MCF 10A (cell line): Measurements from ENCODE around the gene RANGRF. TPM values are rescaled to one million over a fixed set of nuclear protein-coding genes. Genes with fewer than 3 reads are reported as not detected.
A peak's percentile ranks its signal among the peaks of the same experiment; 100 is the strongest.
"Not testable (repeated sequence)": the region's sequence is repeated elsewhere in the genome, so short reads cannot be mapped to it uniquely, and the experiment has no call there.

Experiments used
- BruUV-seq: library from RNA; stranded (reverse); fragments of 400-500 nt; replicated peaks from 2 replicates; lab custom pipeline; 2021; lab: Mats Ljungman, UMichigan
- CTCF ChIA-PET: fragments of 300-600 bp; sonication (Branson Sonifier 250); formaldehyde crosslinking; extraction: SDS; loops from one replicate; lab custom pipeline; 2021; ENCODE audit warnings: antibody characterized with exemption, inconsistent platforms; lab: Yijun Ruan, JAX
- POLR2A ChIA-PET: fragments of 300-600, 350-650 bp; sonication (Branson Sonifier 250); formaldehyde crosslinking; extraction: SDS; loops from one replicate; lab custom pipeline; 2020; ENCODE audit warnings: antibody characterized with exemption, inconsistent platforms; lab: Yijun Ruan, JAX
- DNase-seq: peaks from one replicate; pipeline ENCODE4 v3.0.0-alpha.2; 2018; ENCODE audit not compliant: unreplicated experiment
- H3K27ac Mint-ChIP-seq: one replicate; pipeline ENCODE4 v1.8.0; 2022; ENCODE audit warnings: mild to moderate bottlenecking, low read depth, mixed read lengths; ENCODE audit not compliant: unreplicated experiment
- H3K27me3 Mint-ChIP-seq: one replicate; pipeline ENCODE4 v1.8.0; 2022; ENCODE audit warnings: mixed read lengths; ENCODE audit not compliant: insufficient read depth, unreplicated experiment
- H3K36me3 Mint-ChIP-seq: one replicate; pipeline ENCODE4 v1.8.0; 2022; ENCODE audit warnings: mild to moderate bottlenecking, moderate library complexity, mixed read lengths; ENCODE audit not compliant: insufficient read depth, unreplicated experiment
- H3K4me1 Mint-ChIP-seq: one replicate; pipeline ENCODE4 v1.8.0; 2022; ENCODE audit warnings: mixed read lengths; ENCODE audit not compliant: insufficient read depth, unreplicated experiment
- H3K4me3 Mint-ChIP-seq: one replicate; pipeline ENCODE4 v1.8.0; 2022; ENCODE audit warnings: mild to moderate bottlenecking, moderate library complexity, mixed read lengths; ENCODE audit not compliant: unreplicated experiment
- H3K9me3 Mint-ChIP-seq: one replicate; pipeline ENCODE4 v1.8.0; 2022; ENCODE audit warnings: mixed read lengths; ENCODE audit not compliant: unreplicated experiment
- intact Hi-C: fragments of 100-400 bp; cut with micrococcal nuclease; formaldehyde crosslinking; loops from 2 replicates; pipeline ENCODE4 v1.14.1; 2022
- total RNA-seq: library from RNA; stranded (reverse); gene quantifications from 2 replicates; pipeline ENCODE4 v1.2.3, GENCODE V29; 2022
- TF ChIP-seq, protein P1 (sequence below): fragments of 200-600 bp; IDR thresholded peaks from one replicate; pipeline ENCODE4 v1.8.0; 2022; ENCODE audit warnings: antibody characterized with exemption, mild to moderate bottlenecking; ENCODE audit not compliant: unreplicated experiment

Gene RANGRF
- total RNA-seq, 1 experiment from 2014 or later, result 38.6 TPM

GRCh38 chr17:8248751-8249607, 39.5 kb upstream of the RANGRF start, which contains the start of gene PFAS:
Gene PFAS (plus strand): TSS chr17:8249289. CDS start chr17:8253938, 4,649 bp downstream.
- no TSS peak for BruUV-seq
- no peaks in the 10 kb centered on the region for H3K9me3 Mint-ChIP-seq
- peak; percentile 92 for DNase-seq
- H3K4me1 Mint-ChIP-seq, result peaks cover 15% of the 10 kb centered on the region
- intact Hi-C loops, result loop anchor here (2.0 kb wide), 1 partner anchor 52 kb away; no protein-coding TSS in a partner anchor
- H3K27ac Mint-ChIP-seq, result peak within 1 kb of the TSS; percentile 97
- no peaks in the 10 kb centered on the region for H3K27me3 Mint-ChIP-seq
- H3K36me3 Mint-ChIP-seq, result peaks cover 27% of the 10 kb centered on the region
- ChIA-PET CTCF (interaction anchor here (0.5 to 2.1 kb wide), 8 partner anchors 27 to 548 kb away, joined by 3 to 9 read pairs (median 4); partner anchors contain the start of gene SLC25A35), POLR2A (interaction anchor here (0.5 to 10.9 kb wide), 36 partner anchors 9 to 563 kb away, joined by 3 to 269 read pairs (median 5); partner anchors contain the start of genes ALOXE3, AURKB, BORCS6 and KRABD2)
- TF ChIP-seq, protein P1, sequence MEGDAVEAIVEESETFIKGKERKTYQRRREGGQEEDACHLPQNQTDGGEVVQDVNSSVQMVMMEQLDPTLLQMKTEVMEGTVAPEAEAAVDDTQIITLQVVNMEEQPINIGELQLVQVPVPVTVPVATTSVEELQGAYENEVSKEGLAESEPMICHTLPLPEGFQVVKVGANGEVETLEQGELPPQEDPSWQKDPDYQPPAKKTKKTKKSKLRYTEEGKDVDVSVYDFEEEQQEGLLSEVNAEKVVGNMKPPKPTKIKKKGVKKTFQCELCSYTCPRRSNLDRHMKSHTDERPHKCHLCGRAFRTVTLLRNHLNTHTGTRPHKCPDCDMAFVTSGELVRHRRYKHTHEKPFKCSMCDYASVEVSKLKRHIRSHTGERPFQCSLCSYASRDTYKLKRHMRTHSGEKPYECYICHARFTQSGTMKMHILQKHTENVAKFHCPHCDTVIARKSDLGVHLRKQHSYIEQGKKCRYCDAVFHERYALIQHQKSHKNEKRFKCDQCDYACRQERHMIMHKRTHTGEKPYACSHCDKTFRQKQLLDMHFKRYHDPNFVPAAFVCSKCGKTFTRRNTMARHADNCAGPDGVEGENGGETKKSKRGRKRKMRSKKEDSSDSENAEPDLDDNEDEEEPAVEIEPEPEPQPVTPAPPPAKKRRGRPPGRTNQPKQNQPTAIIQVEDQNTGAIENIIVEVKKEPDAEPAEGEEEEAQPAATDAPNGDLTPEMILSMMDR, result no peak
- peak within 1 kb of the TSS; percentile 98 for H3K4me3 Mint-ChIP-seq

- POLR2A ChIA-PET, result interaction anchor here (0.5 to 10.9 kb wide), 22 partner anchors 8 to 564 kb away, joined by 3 to 269 read pairs (median 6); partner anchors contain the start of genes ALOXE3, BORCS6, KRABD2 and PER1
- peaks cover 23% of the 10 kb centered on the region for H3K36me3 Mint-ChIP-seq
- peak overlapping the region; percentile 97 for H3K27ac Mint-ChIP-seq
- peaks cover 15% of the 10 kb centered on the region for H3K4me1 Mint-ChIP-seq
- no peaks in the 10 kb centered on the region for H3K9me3 Mint-ChIP-seq
- no peaks in the 10 kb centered on the region for H3K27me3 Mint-ChIP-seq
- intact Hi-C loops, result loop anchor here (2.0 kb wide), 1 partner anchor 51 kb away; no protein-coding TSS in a partner anchor
- peak overlapping the region; percentile 98 for H3K4me3 Mint-ChIP-seq
- no peak for DNase-seq
- TSS peak; percentile 79 for BruUV-seq
- TF ChIP-seq, protein P1, result no peak
- CTCF ChIA-PET, result interaction anchor here (0.6 to 2.1 kb wide), 7 partner anchors 13 to 549 kb away, joined by 3 to 9 read pairs (median 4); partner anchors contain the start of gene SLC25A35
Observed at GRCh38 chr17:8249621-8250500, 38.6 kb upstream of the RANGRF start.

GRCh38 chr17:8251411-8251810, 37.1 kb upstream of the RANGRF start:
- intact Hi-C loops, H3K4me3 Mint-ChIP-seq, BruUV-seq, H3K27me3 Mint-ChIP-seq, H3K27ac Mint-ChIP-seq, H3K9me3 Mint-ChIP-seq: not testable (repeated sequence)
- peaks cover 15% of the 10 kb centered on the region for H3K4me1 Mint-ChIP-seq
- H3K36me3 Mint-ChIP-seq, result peaks cover 33% of the 10 kb centered on the region
- ChIA-PET CTCF (interaction anchor here (0.6 to 1.1 kb wide), 4 partner anchors 44 to 193 kb away, joined by 3 to 4 read pairs (median 3); partner anchors contain the start of gene SLC25A35), POLR2A (interaction anchor here (0.6 to 10.9 kb wide), 4 partner anchors 10 to 84 kb away, joined by 3 to 269 read pairs (median 5); no protein-coding TSS in a partner anchor)
- peak; percentile 16 for DNase-seq

DNA sequence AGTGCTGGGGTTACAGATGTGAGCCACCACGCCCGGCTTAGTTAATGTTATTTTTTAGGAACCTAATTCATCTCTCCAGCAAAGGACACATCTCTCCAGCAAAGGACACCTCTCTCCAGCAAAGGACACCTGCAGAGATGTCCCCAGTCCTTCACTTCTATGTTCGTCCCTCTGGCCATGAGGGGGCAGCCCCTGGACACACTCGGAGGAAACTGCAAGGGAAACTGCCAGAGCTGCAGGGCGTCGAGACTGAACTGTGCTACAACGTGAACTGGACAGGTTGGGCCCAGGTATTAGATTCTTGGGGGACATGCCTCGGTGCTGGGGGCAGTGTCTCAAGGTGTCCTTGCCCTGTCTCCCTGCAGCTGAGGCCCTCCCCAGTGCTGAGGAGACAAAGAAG, 34.7 kb upstream of the RANGRF start:
- no peaks in the 10 kb centered on the region for H3K9me3 Mint-ChIP-seq
- H3K4me1 Mint-ChIP-seq, result peaks cover 15% of the 10 kb centered on the region
- peaks cover 48% of the 10 kb centered on the region for H3K36me3 Mint-ChIP-seq
- H3K27me3 Mint-ChIP-seq, result no peaks in the 10 kb centered on the region
- no peak for DNase-seq
- H3K27ac Mint-ChIP-seq, result no peak overlapping the region
- ChIA-PET CTCF (no interaction called here), POLR2A (no interaction called here)
- intact Hi-C loops, result no loop called here
- H3K4me3 Mint-ChIP-seq, result no peak overlapping the region
- no TSS peak for BruUV-seq
- TF ChIP-seq, protein P1, result no peak
